ENCODE data around the gene MVD.

GRCh38 chr16:88613911-88614817 is 48.7 kb downstream of the MVD start:
- TF ChIP-seq CTCF (IDR thresholded peaks at IDR 0.05) (no peak), POLR2A (IDR thresholded peaks at IDR 0.05) (no peak)
